Measurements from ENCODE around the gene RHBDL3.

RHBDL3 gene

GRCh38 chr17:32305049-32305448 is 39.4 kb downstream of the RHBDL3 start:
- no peaks in the 10 kb centered on the region for H3K4me1 ChIP-seq (ENCODE audit: low read depth, poor library complexity, severe bottlenecking)
- H3K4me2 ChIP-seq, result no peak overlapping the region
- no peaks in the 10 kb centered on the region for H3K36me3 ChIP-seq (ENCODE audit: insufficient read depth)
- H3K27ac ChIP-seq, result no peak overlapping the region
- H3K27me3 ChIP-seq (ENCODE audit: insufficient read depth, low read depth), result no peaks in the 10 kb centered on the region
- no peak overlapping the region for H2AFZ ChIP-seq (ENCODE audit: low read depth)
- no peaks in the 10 kb centered on the region for H4K20me1 ChIP-seq (ENCODE audit: insufficient read depth)
- no peaks in the 10 kb centered on the region for H3K79me2 ChIP-seq (ENCODE audit: insufficient read depth, low read depth)
- no peak overlapping the region for H3K9ac ChIP-seq
- no peak overlapping the region for H3K4me3 ChIP-seq (IDR thresholded peaks at IDR 0.05; ENCODE audit: insufficient read depth, low read depth, low read length)
- TF ChIP-seq CTCF (conservative IDR thresholded peaks at IDR 0.05; ENCODE audit: low read depth, low read length), result no peak

GRCh38 chr17:32307658-32308057 is 42.0 kb downstream of the RHBDL3 start:
- no peak overlapping the region for H3K4me2 ChIP-seq
- no peaks in the 10 kb centered on the region for H3K27me3 ChIP-seq (ENCODE audit: insufficient read depth, low read depth)
- H2AFZ ChIP-seq (ENCODE audit: low read depth), result no peak overlapping the region
- H3K36me3 ChIP-seq (ENCODE audit: insufficient read depth), result no peaks in the 10 kb centered on the region
- no peaks in the 10 kb centered on the region for H4K20me1 ChIP-seq (ENCODE audit: insufficient read depth)
- no peak overlapping the region for H3K9ac ChIP-seq
- no peak for TF ChIP-seq CTCF (conservative IDR thresholded peaks at IDR 0.05; ENCODE audit: low read depth, low read length)
- no peaks in the 10 kb centered on the region for H3K4me1 ChIP-seq (ENCODE audit: low read depth, poor library complexity, severe bottlenecking)
- H3K27ac ChIP-seq, result no peak overlapping the region
- H3K4me3 ChIP-seq (IDR thresholded peaks at IDR 0.05; ENCODE audit: insufficient read depth, low read depth, low read length), result no peak overlapping the region
- H3K79me2 ChIP-seq (ENCODE audit: insufficient read depth, low read depth), result no peaks in the 10 kb centered on the region

GRCh38 chr17:32311028-32311536 is 45.5 kb downstream of the RHBDL3 start:
- TF ChIP-seq CTCF (conservative IDR thresholded peaks at IDR 0.05; ENCODE audit: low read depth, low read length), result no peak
- Histone ChIP-seq H4K20me1 (ENCODE audit: insufficient read depth) (no peaks in the 10 kb centered on the region), H3K79me2 (ENCODE audit: insufficient read depth, low read depth) (no peaks in the 10 kb centered on the region), H3K36me3 (ENCODE audit: insufficient read depth) (no peaks in the 10 kb centered on the region), H3K4me3 (IDR thresholded peaks at IDR 0.05; ENCODE audit: insufficient read depth, low read depth, low read length) (no peak overlapping the region), H3K4me1 (ENCODE audit: low read depth, poor library complexity, severe bottlenecking) (peaks cover 8% of the 10 kb centered on the region), H3K9ac (no peak overlapping the region), H2AFZ (ENCODE audit: low read depth) (no peak overlapping the region), H3K4me2 (no peak overlapping the region), H3K27ac (no peak overlapping the region), H3K27me3 (ENCODE audit: insufficient read depth, low read depth) (no peaks in the 10 kb centered on the region)

GRCh38 chr17:32314636-32315035 is 49.0 kb downstream of the RHBDL3 start:
- no peaks in the 10 kb centered on the region for H3K79me2 ChIP-seq (ENCODE audit: insufficient read depth, low read depth)
- TF ChIP-seq CTCF (conservative IDR thresholded peaks at IDR 0.05; ENCODE audit: low read depth, low read length), result no peak
- H3K36me3 ChIP-seq (ENCODE audit: insufficient read depth), result no peaks in the 10 kb centered on the region
- no peak overlapping the region for H3K4me2 ChIP-seq
- H3K4me3 ChIP-seq (IDR thresholded peaks at IDR 0.05; ENCODE audit: insufficient read depth, low read depth, low read length), result no peak overlapping the region
- no peak overlapping the region for H2AFZ ChIP-seq (ENCODE audit: low read depth)
- H3K27ac ChIP-seq, result no peak overlapping the region
- no peaks in the 10 kb centered on the region for H4K20me1 ChIP-seq (ENCODE audit: insufficient read depth)
- H3K9ac ChIP-seq, result no peak overlapping the region
- no peaks in the 10 kb centered on the region for H3K27me3 ChIP-seq (ENCODE audit: insufficient read depth, low read depth)
- peaks cover 8% of the 10 kb centered on the region for H3K4me1 ChIP-seq (ENCODE audit: low read depth, poor library complexity, severe bottlenecking)
